ENCODE data around the gene RAB12.

Gene RAB12

GRCh38 chr18:8623549-8624106 lies 14.4 kb downstream of the RAB12 start:
- TF ChIP-seq GLIS3 (CRISPR knock-in tag; IDR thresholded peaks at IDR 0.05) (no peak), PPARA (CRISPR knock-in tag; IDR thresholded peaks at IDR 0.05; ENCODE audit: borderline replicate concordance) (no peak), ZNF8 (CRISPR knock-in tag; IDR thresholded peaks at IDR 0.05) (no peak), BACH2 (CRISPR knock-in tag; IDR thresholded peaks at IDR 0.05; ENCODE audit: borderline replicate concordance) (no peak), CREB5 (CRISPR knock-in tag; IDR thresholded peaks at IDR 0.05; ENCODE audit: low read depth) (no peak), ZFP30 (CRISPR knock-in tag; IDR thresholded peaks at IDR 0.05) (no peak), ZFP3 (CRISPR knock-in tag; IDR thresholded peaks at IDR 0.05) (no peak), RARB (CRISPR knock-in tag; IDR thresholded peaks at IDR 0.05) (no peak), SNAI2 (CRISPR knock-in tag; IDR thresholded peaks at IDR 0.05) (no peak)
- no peak; the same call in 2 of the 3 replicates for ATAC-seq

GRCh38 chr18:8625461-8626092 lies 16.3 kb downstream of the RAB12 start:
- TF ChIP-seq POU6F1 (CRISPR knock-in tag; IDR thresholded peaks at IDR 0.05; ENCODE audit: borderline replicate concordance, low read depth), result no peak
- no peak for TF ChIP-seq PPARA (CRISPR knock-in tag; IDR thresholded peaks at IDR 0.05; ENCODE audit: borderline replicate concordance)
- no peak for TF ChIP-seq TCF4 (CRISPR knock-in tag; IDR thresholded peaks at IDR 0.05; ENCODE audit: borderline replicate concordance)
- no peak for TF ChIP-seq ESRRG (CRISPR knock-in tag; IDR thresholded peaks at IDR 0.05)
- TF ChIP-seq ZFP3 (CRISPR knock-in tag; IDR thresholded peaks at IDR 0.05), result no peak
- TF ChIP-seq BACH2 (CRISPR knock-in tag; IDR thresholded peaks at IDR 0.05; ENCODE audit: borderline replicate concordance), result no peak
- TF ChIP-seq ZNF70 (CRISPR knock-in tag; IDR thresholded peaks at IDR 0.05), result no peak
- TF ChIP-seq OSR1 (CRISPR knock-in tag; IDR thresholded peaks at IDR 0.05), result no peak
- no peak for ATAC-seq

- no peak for ATAC-seq
- TF ChIP-seq CSDC2 (CRISPR knock-in tag; IDR thresholded peaks at IDR 0.05) (no peak), POU6F1 (CRISPR knock-in tag; IDR thresholded peaks at IDR 0.05; ENCODE audit: borderline replicate concordance, low read depth) (no peak), CSRNP3 (CRISPR knock-in tag; IDR thresholded peaks at IDR 0.05) (no peak), ZNF8 (CRISPR knock-in tag; IDR thresholded peaks at IDR 0.05) (no peak), ARNTL (CRISPR knock-in tag; IDR thresholded peaks at IDR 0.05; ENCODE audit: borderline replicate concordance, low read depth) (no peak), ZNF70 (CRISPR knock-in tag; IDR thresholded peaks at IDR 0.05) (no peak), SNAI2 (CRISPR knock-in tag; IDR thresholded peaks at IDR 0.05) (no peak), ISL1 (CRISPR knock-in tag; IDR thresholded peaks at IDR 0.05) (no peak), PATZ1 (CRISPR knock-in tag; IDR thresholded peaks at IDR 0.05; ENCODE audit: borderline replicate concordance) (no peak), TCF4 (CRISPR knock-in tag; IDR thresholded peaks at IDR 0.05; ENCODE audit: borderline replicate concordance) (no peak), TOX (CRISPR knock-in tag; IDR thresholded peaks at IDR 0.05; ENCODE audit: borderline replicate concordance) (no peak)
Observed at GRCh38 chr18:8626414-8627106, 17.3 kb downstream of the RAB12 start.

All from SK-N-SH treated with all-trans-retinoic acid at 6 μM for 48 hours (cell line).